CD14-positive monocyte (primary cell): Measurements from ENCODE around the gene RGS17. TPM values are rescaled to one million over a fixed set of nuclear protein-coding genes. Genes with fewer than 3 reads are reported as not detected.

Experiments
- DNase-seq, 3 donors: peaks; one replicate each; pipeline ENCODE4 v3.0.0-alpha.2; 2011 to 2022
- H2AFZ ChIP-seq: 2 replicates; pipeline ENCODE4 v1.6.0; 2012; ENCODE audit warnings: mild to moderate bottlenecking, low read depth, low read length, inconsistent platforms; ENCODE audit not compliant: insufficient read depth, poor library complexity, severe bottlenecking
- H3K27ac ChIP-seq, 2 donors: 1 replicate in 1 of 2; 2 replicates in 1 of 2; pipeline ENCODE4 v1.5.1; 2012 to 2013; ENCODE audit warnings: low read length in 2 of 2, control low read depth in 1 of 2, inconsistent platforms in 1 of 2, low read depth in 1 of 2, mild to moderate bottlenecking in 1 of 2
- H3K27me3 ChIP-seq, 2 donors: one replicate each; pipeline versions ENCODE4 v1.6.0 to v1.6.1; 2011 to 2013; ENCODE audit warnings: low read length in 2 of 2; ENCODE audit not compliant: control insufficient read depth in 2 of 2, insufficient read depth in 2 of 2
- H3K36me3 ChIP-seq, 2 donors: replicated peaks in 1 of 2; 1 replicate in 1 of 2; 2 replicates in 1 of 2; pipeline versions ENCODE4 v1.5.1 to v1.6.1; 2012 to 2013; ENCODE audit warnings: low read length in 2 of 2, control low read depth in 1 of 2, inconsistent platforms in 1 of 2, mild to moderate bottlenecking in 1 of 2; ENCODE audit not compliant: insufficient read depth in 2 of 2, control insufficient read depth in 1 of 2
- H3K4me1 ChIP-seq, 2 donors: 1 replicate in 1 of 2; 2 replicates in 1 of 2; pipeline versions ENCODE4 v1.5.1 to v1.6.1; 2012 to 2013; ENCODE audit warnings: low read length in 2 of 2, control low read depth in 1 of 2, inconsistent platforms in 1 of 2, mild to moderate bottlenecking in 1 of 2, moderate library complexity in 1 of 2; ENCODE audit not compliant: insufficient read depth in 2 of 2, control insufficient read depth in 1 of 2
- H3K4me2 ChIP-seq: replicated peaks from 2 replicates; pipeline ENCODE3; 2012; ENCODE audit warnings: low read length, moderate library complexity, mild to moderate bottlenecking; ENCODE audit not compliant: poor library complexity, severe bottlenecking; ENCODE audit errors: extremely low read depth
- H3K4me3 ChIP-seq, 3 experiments: fragments of 200-600 bp in 1 of 3; sonication (generic) in 1 of 3; replicated peaks in 1 of 3; 1 replicate in 2 of 3; 2 replicates in 1 of 3; pipeline ENCODE4 v1.5.1; 2011 to 2013; ENCODE audit warnings: low read length in 3 of 3, mild to moderate bottlenecking in 3 of 3, control low read depth in 2 of 3, low read depth in 2 of 3, inconsistent platforms in 1 of 3, moderate library complexity in 1 of 3
- H3K79me2 ChIP-seq: 2 replicates; pipeline ENCODE4 v1.6.0; 2012; ENCODE audit warnings: mild to moderate bottlenecking, control low read depth, inconsistent platforms, low read length, moderate library complexity; ENCODE audit not compliant: insufficient read depth
- H3K9ac ChIP-seq: 2 replicates; pipeline ENCODE4 v1.6.0; 2017; ENCODE audit warnings: low read length, mild to moderate bottlenecking; ENCODE audit not compliant: insufficient read depth, poor library complexity, severe bottlenecking
- H3K9me3 ChIP-seq, 2 donors: replicated peaks in 1 of 2; 1 replicate in 1 of 2; 2 replicates in 1 of 2; pipeline versions ENCODE4 v1.5.1 to v1.6.1; 2012 to 2013; ENCODE audit warnings: low read length in 2 of 2, control low read depth in 1 of 2; ENCODE audit not compliant: control insufficient read depth in 1 of 2, insufficient read depth in 1 of 2
- H4K20me1 ChIP-seq: 2 replicates; pipeline ENCODE4 v1.6.0; 2012; ENCODE audit warnings: mild to moderate bottlenecking, low read length, control low read depth, moderate library complexity; ENCODE audit not compliant: insufficient read depth
- H3K27ac Mint-ChIP-seq, 7 donors: one replicate each; pipeline ENCODE4 v1.8.0; 2020; ENCODE audit warnings: mild to moderate bottlenecking in 7 of 7, mixed read lengths in 7 of 7, moderate library complexity in 6 of 7, inconsistent platforms in 2 of 7
- H3K27me3 Mint-ChIP-seq, 3 donors: one replicate each; pipeline ENCODE4 v1.8.0; 2021 to 2022; ENCODE audit warnings: low read depth in 3 of 3, mild to moderate bottlenecking in 3 of 3, mixed read lengths in 3 of 3, moderate library complexity in 3 of 3, inconsistent platforms in 1 of 3
- H3K36me3 Mint-ChIP-seq, 2 donors: one replicate each; pipeline ENCODE4 v1.8.0; 2020; ENCODE audit warnings: mixed read lengths in 2 of 2, inconsistent platforms in 1 of 2, mild to moderate bottlenecking in 1 of 2
- H3K4me1 Mint-ChIP-seq: one replicate; pipeline ENCODE4 v1.8.0; 2020; ENCODE audit warnings: mild to moderate bottlenecking, mixed read lengths
- H3K4me3 Mint-ChIP-seq, 2 donors: one replicate each; pipeline ENCODE4 v1.8.0; 2020; ENCODE audit warnings: mild to moderate bottlenecking in 2 of 2, mixed read lengths in 2 of 2, moderate library complexity in 1 of 2
- H3K9me3 Mint-ChIP-seq, 7 donors: one replicate each; pipeline ENCODE4 v1.8.0; 2020 to 2022; ENCODE audit warnings: mixed read lengths in 7 of 7, mild to moderate bottlenecking in 6 of 7, moderate library complexity in 6 of 7, inconsistent platforms in 2 of 7
- WGBS: methylation state at CpG from one replicate; pipeline ENCODE4 v1.1.5; 2013; ENCODE audit warnings: missing lambda C conversion rate; ENCODE audit not compliant: insufficient coverage; 5-methylcytosine and 5-hydroxymethylcytosine counted together
- intact Hi-C, 2 donors: fragments of 100-400 bp; cut with micrococcal nuclease; formaldehyde crosslinking; loops; one replicate each; pipeline versions ENCODE4 v1.15.0 to v1.15.1; 2023
- polyA plus RNA-seq, 3 donors: library from polyadenylated mRNA; depleted of rRNA in 1 of 3; unstranded in 2 of 3; stranded (reverse) in 1 of 3; fragments of 300-500 nt in 2 of 3; fragments of >200 nt in 1 of 3; fragmentation: Illumina TruSeq in 2 of 3; gene quantifications; 1 replicate in 2 of 3; 2 replicates in 1 of 3; pipeline ENCODE4 v1.2.3, GENCODE V29; 2012 to 2021
- TF ChIP-seq, protein P1 (sequence below): fragments of 200-600 bp; IDR thresholded peaks from one replicate; pipeline ENCODE4 v1.8.0; 2022; ENCODE audit warnings: antibody characterized with exemption, mild to moderate bottlenecking

RGS17 gene
- polyA plus RNA-seq, 3 donors, result not detected

- peak within 1 kb of the TSS; percentile 93 to 99 (median 99) for H3K27ac Mint-ChIP-seq
- Histone ChIP-seq H4K20me1 (peaks cover 13% of the 10 kb centered on the region), H3K27ac (peak within 1 kb of the TSS; percentile 96 to 97), H3K36me3 (no peaks in the 10 kb centered on the region), H2AFZ (peak within 1 kb of the TSS; percentile 91), H3K27me3 (no peaks in the 10 kb centered on the region), H3K79me2 (peaks cover 84% of the 10 kb centered on the region), H3K4me3 (peak within 1 kb of the TSS; percentile 96 to 98 (median 97)), H3K4me2 (peak within 1 kb of the TSS; percentile 99), H3K4me1 (peaks cover 28 to 57% of the 10 kb centered on the region in 2 donors), H3K9ac (peak within 1 kb of the TSS; percentile 79), H3K9me3 (no peaks in the 10 kb centered on the region)
- TF ChIP-seq, protein P1, sequence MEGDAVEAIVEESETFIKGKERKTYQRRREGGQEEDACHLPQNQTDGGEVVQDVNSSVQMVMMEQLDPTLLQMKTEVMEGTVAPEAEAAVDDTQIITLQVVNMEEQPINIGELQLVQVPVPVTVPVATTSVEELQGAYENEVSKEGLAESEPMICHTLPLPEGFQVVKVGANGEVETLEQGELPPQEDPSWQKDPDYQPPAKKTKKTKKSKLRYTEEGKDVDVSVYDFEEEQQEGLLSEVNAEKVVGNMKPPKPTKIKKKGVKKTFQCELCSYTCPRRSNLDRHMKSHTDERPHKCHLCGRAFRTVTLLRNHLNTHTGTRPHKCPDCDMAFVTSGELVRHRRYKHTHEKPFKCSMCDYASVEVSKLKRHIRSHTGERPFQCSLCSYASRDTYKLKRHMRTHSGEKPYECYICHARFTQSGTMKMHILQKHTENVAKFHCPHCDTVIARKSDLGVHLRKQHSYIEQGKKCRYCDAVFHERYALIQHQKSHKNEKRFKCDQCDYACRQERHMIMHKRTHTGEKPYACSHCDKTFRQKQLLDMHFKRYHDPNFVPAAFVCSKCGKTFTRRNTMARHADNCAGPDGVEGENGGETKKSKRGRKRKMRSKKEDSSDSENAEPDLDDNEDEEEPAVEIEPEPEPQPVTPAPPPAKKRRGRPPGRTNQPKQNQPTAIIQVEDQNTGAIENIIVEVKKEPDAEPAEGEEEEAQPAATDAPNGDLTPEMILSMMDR, result no peak
- peaks cover 0 to 2% (median 1%) of the 10 kb centered on the region in 3 donors for H3K27me3 Mint-ChIP-seq
- peaks cover 0 to 2% (median 0%) of the 10 kb centered on the region in 7 donors for H3K9me3 Mint-ChIP-seq
- H3K36me3 Mint-ChIP-seq, result peaks cover 3 to 4% of the 10 kb centered on the region in 2 donors
- H3K4me3 Mint-ChIP-seq, result peak within 1 kb of the TSS; percentile 92 to 98
- DNase-seq, result peak; percentile 95 to 98 (median 97)
- WGBS, result under 1% methylated on average over 65 of the region's 66 CpGs
- intact Hi-C loops, result no loop called here
- peaks cover 47% of the 10 kb centered on the region for H3K4me1 Mint-ChIP-seq
Measured at GRCh38 chr6:152982904-152983636, 148.0 kb downstream of the RGS17 start, which contains the start of gene FBXO5. TSS of gene FBXO5 (minus strand) at chr6:152983041. CDS start at chr6:152982959, 82 bp downstream.

DNA sequence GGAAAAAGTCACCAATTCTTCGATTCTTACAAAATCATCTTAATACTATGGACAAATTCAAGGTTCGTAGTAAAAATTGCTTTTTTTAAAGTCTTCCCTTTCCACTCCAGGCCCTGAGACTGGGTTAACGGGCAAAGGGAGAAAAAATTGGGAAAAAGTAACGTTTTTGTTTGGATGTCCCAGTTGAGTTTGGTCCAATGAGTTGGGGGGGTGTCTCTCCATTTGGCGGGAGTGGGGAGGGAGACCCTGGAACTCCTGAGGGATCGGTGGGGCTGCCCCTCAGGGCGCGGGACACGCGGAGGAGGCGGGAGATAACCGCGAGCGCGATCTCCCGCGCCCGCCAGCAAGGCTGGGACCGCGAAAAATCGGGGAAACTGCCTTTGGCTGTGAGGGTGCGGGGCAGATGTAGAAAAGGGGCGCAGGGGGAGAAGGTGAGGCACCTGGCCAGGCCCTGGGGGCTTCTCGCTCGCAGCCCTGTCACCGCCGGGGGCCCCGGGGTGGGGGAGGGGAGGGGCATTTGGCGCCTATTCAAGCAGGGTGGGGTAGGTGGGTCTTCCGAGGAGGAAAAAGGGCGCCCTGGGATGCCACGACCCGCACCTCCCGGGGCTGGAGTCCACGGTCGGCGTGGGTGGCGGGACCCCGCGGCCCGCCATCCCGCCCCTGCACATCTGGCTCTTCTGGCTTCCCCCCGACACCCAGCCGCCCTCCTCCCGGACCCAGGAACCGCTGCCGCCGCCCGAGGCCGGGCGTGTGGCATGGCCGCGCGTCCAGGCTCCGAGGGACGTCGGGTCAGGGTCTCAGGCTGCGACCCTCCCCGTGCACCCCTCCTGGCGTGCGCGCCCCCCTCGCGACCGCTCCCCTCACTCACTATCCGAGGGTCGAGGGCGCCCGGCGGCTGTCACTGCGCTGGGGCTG, 148.8 kb downstream of the RGS17 start:
- WGBS, result 3% methylated on average over 67 of the region's 71 CpGs
- peaks cover 55% of the 10 kb centered on the region for H3K4me1 Mint-ChIP-seq
- peak in 1 of 3 donors; percentile 8 for DNase-seq
- intact Hi-C loops, result no loop called here
- H3K27me3 Mint-ChIP-seq, result peaks cover 0 to 2% (median 1%) of the 10 kb centered on the region in 3 donors
- H3K79me2 ChIP-seq, result peaks cover 92% of the 10 kb centered on the region
- peaks cover 13% of the 10 kb centered on the region for H4K20me1 ChIP-seq
- no peak overlapping the region for H3K27ac ChIP-seq
- peak overlapping the region; percentile 43 for H3K9ac ChIP-seq
- H3K4me2 ChIP-seq, result peak overlapping the region; percentile 99
- H3K4me3 Mint-ChIP-seq, result peak overlapping the region; percentile 63 to 92
- H2AFZ ChIP-seq, result no peak overlapping the region
- H3K27me3 ChIP-seq, result no peaks in the 10 kb centered on the region
- no peaks in the 10 kb centered on the region for H3K9me3 ChIP-seq
- TF ChIP-seq, protein P1, result no peak
- peaks cover 2 to 3% of the 10 kb centered on the region in 2 donors for H3K36me3 Mint-ChIP-seq
- peaks cover 33 to 66% of the 10 kb centered on the region in 2 donors for H3K4me1 ChIP-seq
- peak overlapping the region; percentile 52 to 97 (median 96) for H3K4me3 ChIP-seq
- no peak overlapping the region for H3K27ac Mint-ChIP-seq
- H3K36me3 ChIP-seq, result no peaks in the 10 kb centered on the region
- H3K9me3 Mint-ChIP-seq, result peaks cover 0 to 2% (median 0%) of the 10 kb centered on the region in 7 donors
